Keratinocyte (primary cell): ENCODE measurements around the gene PCSK2. TPM values are rescaled to one million over a fixed set of nuclear protein-coding genes. Genes with fewer than 3 reads are reported as not detected.

Source experiments
- DNase-seq: peaks from one replicate; pipeline ENCODE4 v3.0.0-alpha.2; 2011; ENCODE audit warnings: low read depth, missing footprints, low spot score
- FAIRE-seq: peaks from 2 replicates; lab custom pipeline; 2011; peaks lifted over from hg19 to GRCh38; lab: Jason Lieb, UNC
- H2AFZ ChIP-seq: 2 replicates; pipeline ENCODE4 v1.6.0; 2012; ENCODE audit warnings: low read length, control low read depth, inconsistent platforms; ENCODE audit not compliant: control insufficient read depth
- H3K27ac ChIP-seq: 2 replicates; pipeline ENCODE4 v1.5.1; 2011; ENCODE audit warnings: low read length; ENCODE audit not compliant: control insufficient read depth, insufficient read depth
- H3K27me3 ChIP-seq: 3 replicates; pipeline ENCODE4 v1.6.0; 2011; ENCODE audit warnings: low read length; ENCODE audit not compliant: control insufficient read depth, insufficient read depth; ENCODE audit errors: extremely low read depth
- H3K36me3 ChIP-seq, 2 experiments: 2 replicates in 1 of 2; 3 replicates in 1 of 2; pipeline ENCODE4 v1.5.1; 2011; ENCODE audit warnings: low read length in 2 of 2, mild to moderate bottlenecking in 1 of 2; ENCODE audit not compliant: control insufficient read depth in 2 of 2, insufficient read depth in 2 of 2; ENCODE audit errors: extremely low read depth in 1 of 2
- H3K4me1 ChIP-seq: 3 replicates; pipeline ENCODE4 v1.5.1; 2011; ENCODE audit warnings: low read length; ENCODE audit not compliant: control insufficient read depth, insufficient read depth; ENCODE audit errors: extremely low read depth
- H3K4me2 ChIP-seq: 3 replicates; pipeline ENCODE4 v1.6.0; 2011; ENCODE audit warnings: low read depth, low read length; ENCODE audit not compliant: control insufficient read depth, insufficient read depth; ENCODE audit errors: extremely low read depth
- H3K4me3 ChIP-seq, 3 experiments: fragments of 200-600 bp in 1 of 3; sonication (generic) in 1 of 3; 2 replicates in 2 of 3; 3 replicates in 1 of 3; pipeline ENCODE4 v1.5.1; 2011 to 2016; ENCODE audit warnings: low read length in 3 of 3, mild to moderate bottlenecking in 3 of 3, control low read depth in 2 of 3, inconsistent platforms in 1 of 3, low read depth in 1 of 3, mixed read lengths in 1 of 3, mixed run types in 1 of 3, moderate library complexity in 1 of 3; ENCODE audit not compliant: control insufficient read depth in 2 of 3, insufficient read depth in 2 of 3; ENCODE audit errors: extremely low read depth in 1 of 3
- H3K79me2 ChIP-seq: 2 replicates; pipeline ENCODE4 v1.6.0; 2012; ENCODE audit warnings: low read length; ENCODE audit not compliant: control insufficient read depth, insufficient read depth
- H3K9ac ChIP-seq: 3 replicates; pipeline ENCODE4 v1.6.0; 2011; ENCODE audit warnings: low read length; ENCODE audit not compliant: control insufficient read depth, insufficient read depth; ENCODE audit errors: extremely low read depth
- H3K9me1 ChIP-seq: 3 replicates; pipeline ENCODE4 v1.6.0; 2011; ENCODE audit warnings: low read length; ENCODE audit not compliant: control insufficient read depth, insufficient read depth; ENCODE audit errors: extremely low read depth
- H3K9me3 ChIP-seq: 2 replicates; pipeline ENCODE4 v1.5.1; 2012; ENCODE audit warnings: low read depth, low read length; ENCODE audit not compliant: control insufficient read depth
- H4K20me1 ChIP-seq: 3 replicates; pipeline ENCODE4 v1.6.0; 2011; ENCODE audit warnings: low read length; ENCODE audit not compliant: control insufficient read depth, insufficient read depth; ENCODE audit errors: extremely low read depth
- CTCF ChIP-seq, 3 experiments: IDR thresholded peaks in 1 of 3; conservative IDR thresholded peaks in 1 of 3; optimal IDR thresholded peaks in 1 of 3; 2 replicates in 2 of 3; 3 replicates in 1 of 3; pipeline versions ENCODE3 to v1.5.1; 2011; ENCODE audit warnings: low read length in 3 of 3, mild to moderate bottlenecking in 3 of 3, moderate library complexity in 2 of 3, control low read depth in 1 of 3, inconsistent platforms in 1 of 3; ENCODE audit not compliant: insufficient read depth in 2 of 3; ENCODE audit errors: extremely low read depth in 1 of 3
- EZH2 ChIP-seq: IDR thresholded peaks from one replicate; pipeline ENCODE4 v1.6.1; 2012; ENCODE audit warnings: inconsistent platforms, mild to moderate bottlenecking, low read length, moderate library complexity
- dilution Hi-C: fragments of 300-500 bp; cut with MboI; formaldehyde crosslinking; loops from one replicate; pipeline ENCODE4 v1.7.0; 2020; ENCODE audit warnings: low sequenced_read_pairs; ENCODE audit not compliant: extremely low pct_ligation_motif_present
- polyA plus RNA-seq, 5 experiments: library from polyadenylated mRNA; depleted of rRNA in 3 of 5; stranded (reverse) in 3 of 5; stranded (forward) in 1 of 5; unstranded in 1 of 5; fragments of >200 nt; gene quantifications; 1 replicate in 1 of 5; 2 replicates in 3 of 5; 3 replicates in 1 of 5; pipeline versions ENCODE4 v1.2.1 to v1.2.3, GENCODE V29; 2011 to 2012; ENCODE audit warnings: missing spikeins in 2 of 5, low read depth in 1 of 5, low replicate concordance in 1 of 5

PCSK2 gene
- polyA plus RNA-seq, 1 donor (not counting 4 experiments of a cell fraction or from before 2014, with no cell fraction given), result not detected

GRCh38 chr20:17345321-17345720 is 118.5 kb downstream of the PCSK2 start:
- no peaks in the 10 kb centered on the region for H3K36me3 ChIP-seq
- no peaks in the 10 kb centered on the region for H3K9me3 ChIP-seq
- dilution Hi-C loops, result no loop called here
- FAIRE-seq, result no peak
- H3K4me2 ChIP-seq, result no peak overlapping the region
- no peak for DNase-seq
- no peak overlapping the region for H3K4me3 ChIP-seq
- H3K9me1 ChIP-seq, result no peaks in the 10 kb centered on the region
- no peaks in the 10 kb centered on the region for H3K4me1 ChIP-seq
- TF ChIP-seq EZH2 (no peak), CTCF (optimal IDR thresholded peaks at IDR 0.05 in 1 of 3, IDR thresholded peaks at IDR 0.05 in 1 of 3, conservative IDR thresholded peaks at IDR 0.05 in 1 of 3; ENCODE audit: extremely low read depth in 1 of 3, insufficient read depth in 2 of 3, low read length in 3 of 3) (no peak)
- no peak overlapping the region for H3K27ac ChIP-seq
- no peaks in the 10 kb centered on the region for H4K20me1 ChIP-seq
- no peak overlapping the region for H3K9ac ChIP-seq
- no peaks in the 10 kb centered on the region for H3K27me3 ChIP-seq
- no peaks in the 10 kb centered on the region for H3K79me2 ChIP-seq
- no peak overlapping the region for H2AFZ ChIP-seq

GRCh38 chr20:17350321-17350720 is 123.5 kb downstream of the PCSK2 start:
- FAIRE-seq, result no peak
- Histone ChIP-seq H3K27me3 (no peaks in the 10 kb centered on the region), H3K4me2 (no peak overlapping the region), H3K36me3 (no peaks in the 10 kb centered on the region), H4K20me1 (no peaks in the 10 kb centered on the region), H3K4me1 (no peaks in the 10 kb centered on the region), H2AFZ (no peak overlapping the region), H3K9me3 (no peaks in the 10 kb centered on the region), H3K9me1 (no peaks in the 10 kb centered on the region), H3K79me2 (no peaks in the 10 kb centered on the region), H3K4me3 (no peak overlapping the region), H3K9ac (no peak overlapping the region), H3K27ac (no peak overlapping the region)
- dilution Hi-C loops, result no loop called here
- DNase-seq, result no peak
- no peak for TF ChIP-seq CTCF (optimal IDR thresholded peaks at IDR 0.05 in 1 of 3, IDR thresholded peaks at IDR 0.05 in 1 of 3, conservative IDR thresholded peaks at IDR 0.05 in 1 of 3; ENCODE audit: extremely low read depth in 1 of 3, insufficient read depth in 2 of 3, low read length in 3 of 3)
- no peak for TF ChIP-seq EZH2
